SH-SY5Y (cell line): ENCODE results near the gene CHST14.

Experiments used
- GATA2 ChIP-seq: IDR thresholded peaks from 2 replicates; pipeline ENCODE4 v1.6.1; 2011; ENCODE audit warnings: mild to moderate bottlenecking, low read depth, low read length
- GATA3 ChIP-seq: IDR thresholded peaks from 2 replicates; pipeline ENCODE4 v1.6.1; 2011; ENCODE audit warnings: low read depth, mild to moderate bottlenecking, low read length, moderate library complexity

- TF ChIP-seq GATA2 (no peak), GATA3 (no peak)
Observed at GRCh38 chr15:40511472-40512133, 40.8 kb downstream of the CHST14 start.
